Trophoblast cell (in vitro differentiated cells and primary cell): ENCODE data around the gene MLKL.
"Not testable (repeated sequence)": the region's sequence is repeated elsewhere in the genome, so short reads cannot be mapped to it uniquely, and the experiment has no call there.

Experiments
- DNase-seq, 2 donors: peaks; one replicate each; pipeline ENCODE4 v3.0.0-alpha.2; 2016
- H2AFZ ChIP-seq: 2 replicates; pipeline ENCODE4 v1.6.1; 2013; ENCODE audit warnings: low read length, moderate library complexity, mild to moderate bottlenecking; ENCODE audit not compliant: insufficient read depth, poor library complexity
- H2AK5ac ChIP-seq: 2 replicates; pipeline ENCODE4 v1.6.1; 2013; ENCODE audit warnings: mild to moderate bottlenecking, low read length
- H2BK120ac ChIP-seq: 2 replicates; pipeline ENCODE4 v1.6.1; 2013; ENCODE audit warnings: low read length, mild to moderate bottlenecking, moderate library complexity; ENCODE audit not compliant: insufficient read depth, poor library complexity
- H2BK12ac ChIP-seq: 2 replicates; pipeline ENCODE4 v1.6.1; 2013; ENCODE audit warnings: mild to moderate bottlenecking, low read length, moderate library complexity
- H2BK5ac ChIP-seq: 2 replicates; pipeline ENCODE4 v1.6.1; 2013; ENCODE audit warnings: low read length, low read depth, moderate library complexity, mild to moderate bottlenecking; ENCODE audit not compliant: poor library complexity
- H3K14ac ChIP-seq: 2 replicates; pipeline ENCODE4 v1.6.1; 2013; ENCODE audit warnings: mild to moderate bottlenecking, low read length
- H3K18ac ChIP-seq: 2 replicates; pipeline ENCODE4 v1.6.1; 2013; ENCODE audit warnings: mild to moderate bottlenecking, low read length
- H3K23ac ChIP-seq: 2 replicates; pipeline ENCODE4 v1.6.1; 2013; ENCODE audit warnings: low read length
- H3K27ac ChIP-seq: 2 replicates; pipeline ENCODE4 v1.5.1; 2013; ENCODE audit warnings: low read depth, mild to moderate bottlenecking, inconsistent platforms, low read length, moderate library complexity
- H3K27me3 ChIP-seq: 2 replicates; pipeline ENCODE4 v1.6.1; 2013; ENCODE audit warnings: inconsistent platforms, mild to moderate bottlenecking, low read length, moderate library complexity; ENCODE audit not compliant: insufficient read depth
- H3K36me3 ChIP-seq, 2 experiments: 1 replicate in 1 of 2; 2 replicates in 1 of 2; pipeline ENCODE4 v1.6.1; 2013; ENCODE audit warnings: low read length in 2 of 2, mild to moderate bottlenecking in 2 of 2, moderate library complexity in 1 of 2; ENCODE audit not compliant: insufficient read depth in 2 of 2, control insufficient read depth in 1 of 2
- H3K4ac ChIP-seq: 2 replicates; pipeline ENCODE4 v1.6.1; 2013; ENCODE audit warnings: low read depth, mild to moderate bottlenecking, low read length, moderate library complexity
- H3K4me1 ChIP-seq, 2 experiments: 1 replicate in 1 of 2; 2 replicates in 1 of 2; pipeline ENCODE4 v1.6.1; 2013; ENCODE audit warnings: low read length in 2 of 2, mild to moderate bottlenecking in 2 of 2, moderate library complexity in 1 of 2; ENCODE audit not compliant: insufficient read depth in 2 of 2, control insufficient read depth in 1 of 2
- H3K4me2 ChIP-seq: 2 replicates; pipeline ENCODE4 v1.6.1; 2013; ENCODE audit warnings: inconsistent platforms, mild to moderate bottlenecking, low read length, moderate library complexity
- H3K4me3 ChIP-seq: 2 replicates; pipeline ENCODE4 v1.5.1; 2013; ENCODE audit warnings: mild to moderate bottlenecking, low read depth, low read length, inconsistent platforms
- H3K79me1 ChIP-seq: one replicate; pipeline ENCODE4 v1.6.1; 2013; ENCODE audit warnings: low read length
- H3K79me2 ChIP-seq: 2 replicates; pipeline ENCODE4 v1.6.1; 2013; ENCODE audit warnings: low read length, mild to moderate bottlenecking; ENCODE audit not compliant: control insufficient read depth, insufficient read depth, poor library complexity
- H3K9ac ChIP-seq: 2 replicates; pipeline ENCODE4 v1.6.1; 2013; ENCODE audit warnings: mild to moderate bottlenecking, low read length
- H3K9me3 ChIP-seq: 2 replicates; pipeline ENCODE4 v1.6.1; 2013; ENCODE audit warnings: low read depth, mild to moderate bottlenecking, control low read depth, inconsistent platforms, low read length; ENCODE audit not compliant: insufficient read depth
- H4K12ac ChIP-seq: 2 replicates; pipeline ENCODE4 v1.6.1; 2013; ENCODE audit warnings: low read depth, mild to moderate bottlenecking, low read length, moderate library complexity
- H4K8ac ChIP-seq: 2 replicates; pipeline ENCODE4 v1.6.1; 2013; ENCODE audit warnings: low read depth, mild to moderate bottlenecking, low read length, moderate library complexity
- H4K91ac ChIP-seq: one replicate; pipeline ENCODE4 v1.6.1; 2013; ENCODE audit warnings: low read depth, mild to moderate bottlenecking, low read length, moderate library complexity
- WGBS: extraction: QIAGEN DNeasy Blood & Tissue Kit; methylation state at CpG from one replicate; pipeline ENCODE4 v1.1.7; 2013; ENCODE audit warnings: missing lambda C conversion rate; ENCODE audit not compliant: insufficient read length, insufficient coverage; ENCODE audit errors: extremely low coverage; 5-methylcytosine and 5-hydroxymethylcytosine counted together

MLKL gene

GRCh38 chr16:74657870-74658642 is 42.6 kb downstream of the MLKL start:
- H3K4me2 ChIP-seq = no peak overlapping the region
- no peak overlapping the region for H3K18ac ChIP-seq
- no peak overlapping the region for H2AFZ ChIP-seq
- no peak overlapping the region for H4K91ac ChIP-seq
- H3K14ac ChIP-seq = no peak overlapping the region
- H4K12ac ChIP-seq = no peak overlapping the region
- H2BK12ac ChIP-seq = no peak overlapping the region
- H3K79me2 ChIP-seq = peaks cover 2% of the 10 kb centered on the region
- no peaks in the 10 kb centered on the region for H3K9me3 ChIP-seq
- no peak overlapping the region for H3K27ac ChIP-seq
- H2BK120ac ChIP-seq = no peak overlapping the region
- H3K23ac ChIP-seq = no peak overlapping the region
- no CpG with 5 or more reads among the region's 5 CpGs for WGBS
- H2AK5ac ChIP-seq = no peak overlapping the region
- no peak overlapping the region for H4K8ac ChIP-seq
- H3K9ac ChIP-seq = no peak overlapping the region
- H3K79me1 ChIP-seq = no peaks in the 10 kb centered on the region
- peaks cover 2% of the 10 kb centered on the region for H3K27me3 ChIP-seq
- no peak overlapping the region for H3K4me3 ChIP-seq
- no peak overlapping the region for H2BK5ac ChIP-seq
- peaks cover 1 to 3% of the 10 kb centered on the region in 2 experiments for H3K4me1 ChIP-seq
- H3K4ac ChIP-seq = peak overlapping the region; percentile 52
- no peak for DNase-seq
- H3K36me3 ChIP-seq = peaks cover 27 to 41% of the 10 kb centered on the region in 2 experiments

- H2AK5ac ChIP-seq = no peak overlapping the region
- no peak overlapping the region for H3K4me3 ChIP-seq
- no peaks in the 10 kb centered on the region for H3K9me3 ChIP-seq
- no peak overlapping the region for H2AFZ ChIP-seq
- H3K4me1 ChIP-seq = peaks cover 2% of the 10 kb centered on the region in 2 experiments
- H3K4ac ChIP-seq = no peak overlapping the region
- no peak overlapping the region for H3K18ac ChIP-seq
- H4K12ac ChIP-seq = no peak overlapping the region
- H3K27me3 ChIP-seq = peaks cover 2% of the 10 kb centered on the region
- H3K27ac ChIP-seq = no peak overlapping the region
- no peak overlapping the region for H4K91ac ChIP-seq
- H3K36me3 ChIP-seq = peaks cover 22 to 31% of the 10 kb centered on the region in 2 experiments
- H4K8ac ChIP-seq = no peak overlapping the region
- H3K79me1 ChIP-seq = no peaks in the 10 kb centered on the region
- H2BK12ac ChIP-seq = no peak overlapping the region
- H2BK5ac ChIP-seq = no peak overlapping the region
- H3K14ac ChIP-seq = no peak overlapping the region
- H3K23ac ChIP-seq = no peak overlapping the region
- WGBS = no CpG with 5 or more reads among the region's 3 CpGs
- H3K79me2 ChIP-seq = peaks cover 2% of the 10 kb centered on the region
- no peak overlapping the region for H3K9ac ChIP-seq
- no peak overlapping the region for H2BK120ac ChIP-seq
- no peak overlapping the region for H3K4me2 ChIP-seq
- no peak for DNase-seq
Measured at GRCh38 chr16:74654536-74655050, 46.1 kb downstream of the MLKL start.

GRCh38 chr16:74652883-74653282 is 47.8 kb downstream of the MLKL start:
- WGBS = no CpG with 5 or more reads among the region's 2 CpGs
- not testable (repeated sequence) for DNase-seq, H3K4me2 ChIP-seq, H3K9ac ChIP-seq, H4K8ac ChIP-seq, H2BK120ac ChIP-seq, H3K4me3 ChIP-seq, H3K79me2 ChIP-seq, H3K79me1 ChIP-seq, H3K4me1 ChIP-seq, H2AK5ac ChIP-seq, H4K12ac ChIP-seq, H3K27me3 ChIP-seq, H2BK5ac ChIP-seq, H2BK12ac ChIP-seq, H4K91ac ChIP-seq, H2AFZ ChIP-seq, H3K9me3 ChIP-seq, H3K27ac ChIP-seq, H3K23ac ChIP-seq, H3K18ac ChIP-seq, H3K14ac ChIP-seq
- H3K4ac ChIP-seq = peak overlapping the region; percentile 33
- peaks cover 20 to 26% of the 10 kb centered on the region in 2 experiments for H3K36me3 ChIP-seq

- no peak overlapping the region for H3K4ac ChIP-seq
- H3K4me2 ChIP-seq = no peak overlapping the region
- H3K36me3 ChIP-seq = peaks cover 22 to 32% of the 10 kb centered on the region in 2 experiments
- H4K12ac ChIP-seq = no peak overlapping the region
- H3K27me3 ChIP-seq = no peaks in the 10 kb centered on the region
- no peak overlapping the region for H2AFZ ChIP-seq
- H3K79me1 ChIP-seq = no peaks in the 10 kb centered on the region
- no peak overlapping the region for H3K27ac ChIP-seq
- H3K9ac ChIP-seq = no peak overlapping the region
- no peaks in the 10 kb centered on the region for H3K9me3 ChIP-seq
- H3K18ac ChIP-seq = no peak overlapping the region
- H4K91ac ChIP-seq = no peak overlapping the region
- no peak overlapping the region for H2BK12ac ChIP-seq
- no peak overlapping the region for H4K8ac ChIP-seq
- no peak overlapping the region for H2BK5ac ChIP-seq
- no peak for DNase-seq
- no peak overlapping the region for H3K23ac ChIP-seq
- no peak overlapping the region for H2BK120ac ChIP-seq
- no CpG with 5 or more reads among the region's 1 CpG for WGBS
- no peak overlapping the region for H3K4me3 ChIP-seq
- H2AK5ac ChIP-seq = no peak overlapping the region
- H3K79me2 ChIP-seq = no peaks in the 10 kb centered on the region
- H3K14ac ChIP-seq = no peak overlapping the region
- H3K4me1 ChIP-seq = peaks cover 2% of the 10 kb centered on the region in 2 experiments
Measured at GRCh38 chr16:74652249-74652648, 48.4 kb downstream of the MLKL start.
